Choroid plexus epithelial cell (primary cell): ENCODE data around the gene GPS2.
A peak's percentile ranks its signal among the peaks of the same experiment; 100 is the strongest.

ENCODE experiments used
- DNase-seq: peaks from one replicate; pipeline ENCODE4 v3.0.0-alpha.2; 2010; ENCODE audit warnings: low read depth
- H3K4me3 ChIP-seq: 2 replicates; pipeline ENCODE4 v1.5.1; 2011; ENCODE audit warnings: low read depth, mild to moderate bottlenecking, control low read depth, low read length, moderate library complexity
- CTCF ChIP-seq: conservative IDR thresholded peaks from 2 replicates; pipeline ENCODE4 v1.5.1; 2011; ENCODE audit warnings: low read depth, mild to moderate bottlenecking, control low read depth, inconsistent platforms, low read length, moderate library complexity

Gene GPS2

GRCh38 chr17:7308625-7309433, 6.3 kb downstream of the GPS2 start:
- peak; percentile 88 for DNase-seq
- no peak for TF ChIP-seq CTCF
- peak overlapping the region; percentile 72 for H3K4me3 ChIP-seq

GRCh38 chr17:7307686-7308624, 7.2 kb downstream of the GPS2 start:
- DNase-seq: peak; percentile 42
- no peak for TF ChIP-seq CTCF
- H3K4me3 ChIP-seq: peak overlapping the region; percentile 72

GRCh38 chr17:7306911-7307685, 8.1 kb downstream of the GPS2 start, which contains the start of gene EIF5A:
TSS of gene EIF5A (plus strand) at chr17:7307628. CDS start at chr17:7309636, 2,008 bp downstream.
- H3K4me3 ChIP-seq: peak within 1 kb of the TSS; percentile 72
- no peak for TF ChIP-seq CTCF
- DNase-seq: peak; percentile 100

GRCh38 chr17:7304179-7304578, 11.0 kb downstream of the GPS2 start:
- no peak for TF ChIP-seq CTCF
- DNase-seq: no peak
- H3K4me3 ChIP-seq: no peak overlapping the region

- TF ChIP-seq CTCF: peak; percentile 67
- DNase-seq: peak; percentile 78
- peak overlapping the region; percentile 29 for H3K4me3 ChIP-seq
Observed at GRCh38 chr17:7296189-7296861, 18.8 kb downstream of the GPS2 start.
